HG02943 (cell line): ENCODE measurements around the gene NLRP9.

Experiments
- ATAC-seq: cut with Tn5 transposase; IDR thresholded peaks from one replicate; pipeline ENCODE4 v1.9.1; 2021; ENCODE audit warnings: mild to moderate bottlenecking, low read depth, moderate library complexity; ENCODE audit not compliant: unreplicated experiment

NLRP9 gene

GRCh38 chr19:55675661-55676354 is 62.4 kb downstream of the NLRP9 start:
- ATAC-seq = no peak

GRCh38 chr19:55674841-55675660 is 63.2 kb downstream of the NLRP9 start, which contains the start of gene EPN1:
Gene EPN1 (plus strand): TSS chr19:55675226. CDS start chr19:55678628, 3,402 bp downstream.
- ATAC-seq = peak; percentile 50

GRCh38 chr19:55674459-55674840 is 63.8 kb downstream of the NLRP9 start:
- no peak for ATAC-seq

GRCh38 chr19:55673889-55674288 is 64.3 kb downstream of the NLRP9 start:
- no peak for ATAC-seq

- ATAC-seq = no peak
Observed at GRCh38 chr19:55673465-55673864, 64.7 kb downstream of the NLRP9 start.

- no peak for ATAC-seq
Observed at GRCh38 chr19:55672418-55672817, 65.8 kb downstream of the NLRP9 start.

GRCh38 chr19:55671054-55671378 is 67.2 kb downstream of the NLRP9 start:
- no peak for ATAC-seq

GRCh38 chr19:55670280-55671053 is 67.7 kb downstream of the NLRP9 start:
- ATAC-seq = no peak

- ATAC-seq = no peak
Observed at GRCh38 chr19:55669418-55670279, 68.6 kb downstream of the NLRP9 start.

- no peak for ATAC-seq
Observed at GRCh38 chr19:55668603-55669348, 69.4 kb downstream of the NLRP9 start.

GRCh38 chr19:55667958-55668357 is 70.2 kb downstream of the NLRP9 start:
- ATAC-seq = no peak

- no peak for ATAC-seq
Observed at GRCh38 chr19:55667511-55667910, 70.7 kb downstream of the NLRP9 start.

- no peak for ATAC-seq
Observed at GRCh38 chr19:55667006-55667381, 71.2 kb downstream of the NLRP9 start.

- ATAC-seq = no peak
Observed at GRCh38 chr19:55666343-55667005, 71.7 kb downstream of the NLRP9 start.

GRCh38 chr19:55663846-55664536 is 74.2 kb downstream of the NLRP9 start:
- no peak for ATAC-seq

- no peak for ATAC-seq
Observed at GRCh38 chr19:55661826-55662225, 76.4 kb downstream of the NLRP9 start.

- no peak for ATAC-seq
Observed at GRCh38 chr19:55660991-55661390, 77.2 kb downstream of the NLRP9 start.

GRCh38 chr19:55660404-55660803 is 77.8 kb downstream of the NLRP9 start:
- ATAC-seq = no peak

GRCh38 chr19:55659822-55660221 is 78.4 kb downstream of the NLRP9 start:
- no peak for ATAC-seq
